Neural progenitor cell (in vitro differentiated cells): Measurements from ENCODE around the gene GOLGA3.

Experiments
- CTCF ChIP-seq: fragments of 200-600 bp; sonication (generic); IDR thresholded peaks from 2 replicates; pipeline ENCODE4 v1.5.1; 2017; ENCODE audit warnings: antibody characterized with exemption, mild to moderate bottlenecking
- EZH2 ChIP-seq: fragments of 200-600 bp; sonication (generic); IDR thresholded peaks from 2 replicates; pipeline ENCODE4 v1.6.1; 2017; ENCODE audit warnings: antibody characterized with exemption, mild to moderate bottlenecking, moderate library complexity
- EZH2phosphoT487 ChIP-seq: fragments of 200-600 bp; sonication (generic); IDR thresholded peaks from 2 replicates; pipeline ENCODE4 v1.6.1; 2017; ENCODE audit warnings: antibody characterized with exemption

- TF ChIP-seq CTCF (no peak), EZH2 (no peak), EZH2phosphoT487 (no peak)
Observed at GRCh38 chr12:132836795-132837331, 8.2 kb upstream of the GOLGA3 start.
